22Rv1 (cell line): ENCODE measurements around the gene CUX1.

Experiments used
- H3K27ac ChIP-seq: fragments of 450-650 bp; 2 replicates; pipeline ENCODE4 v1.5.1; 2017
- ZFX ChIP-seq: fragments of 450-650 bp; IDR thresholded peaks from 2 replicates; pipeline ENCODE4 v1.6.1; 2017; ENCODE audit warnings: antibody characterized with exemption, borderline replicate concordance
- TF ChIP-seq, protein P1 (sequence below): fragments of 450-650 bp; IDR thresholded peaks from 2 replicates; pipeline ENCODE4 v1.5.1; 2017; ENCODE audit warnings: mild to moderate bottlenecking

CUX1 gene

GRCh38 chr7:101902680-101903514, 85.5 kb downstream of the CUX1 start:
- TF ChIP-seq, protein P1, sequence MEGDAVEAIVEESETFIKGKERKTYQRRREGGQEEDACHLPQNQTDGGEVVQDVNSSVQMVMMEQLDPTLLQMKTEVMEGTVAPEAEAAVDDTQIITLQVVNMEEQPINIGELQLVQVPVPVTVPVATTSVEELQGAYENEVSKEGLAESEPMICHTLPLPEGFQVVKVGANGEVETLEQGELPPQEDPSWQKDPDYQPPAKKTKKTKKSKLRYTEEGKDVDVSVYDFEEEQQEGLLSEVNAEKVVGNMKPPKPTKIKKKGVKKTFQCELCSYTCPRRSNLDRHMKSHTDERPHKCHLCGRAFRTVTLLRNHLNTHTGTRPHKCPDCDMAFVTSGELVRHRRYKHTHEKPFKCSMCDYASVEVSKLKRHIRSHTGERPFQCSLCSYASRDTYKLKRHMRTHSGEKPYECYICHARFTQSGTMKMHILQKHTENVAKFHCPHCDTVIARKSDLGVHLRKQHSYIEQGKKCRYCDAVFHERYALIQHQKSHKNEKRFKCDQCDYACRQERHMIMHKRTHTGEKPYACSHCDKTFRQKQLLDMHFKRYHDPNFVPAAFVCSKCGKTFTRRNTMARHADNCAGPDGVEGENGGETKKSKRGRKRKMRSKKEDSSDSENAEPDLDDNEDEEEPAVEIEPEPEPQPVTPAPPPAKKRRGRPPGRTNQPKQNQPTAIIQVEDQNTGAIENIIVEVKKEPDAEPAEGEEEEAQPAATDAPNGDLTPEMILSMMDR, result no peak
- no peak for TF ChIP-seq ZFX
- H3K27ac ChIP-seq, result no peak overlapping the region

- TF ChIP-seq, protein P1, result no peak
- no peak for TF ChIP-seq ZFX
- H3K27ac ChIP-seq, result no peak overlapping the region
These were observed 86.1 kb downstream of the CUX1 start for GRCh38 chr7:101903515-101903868.

DNA sequence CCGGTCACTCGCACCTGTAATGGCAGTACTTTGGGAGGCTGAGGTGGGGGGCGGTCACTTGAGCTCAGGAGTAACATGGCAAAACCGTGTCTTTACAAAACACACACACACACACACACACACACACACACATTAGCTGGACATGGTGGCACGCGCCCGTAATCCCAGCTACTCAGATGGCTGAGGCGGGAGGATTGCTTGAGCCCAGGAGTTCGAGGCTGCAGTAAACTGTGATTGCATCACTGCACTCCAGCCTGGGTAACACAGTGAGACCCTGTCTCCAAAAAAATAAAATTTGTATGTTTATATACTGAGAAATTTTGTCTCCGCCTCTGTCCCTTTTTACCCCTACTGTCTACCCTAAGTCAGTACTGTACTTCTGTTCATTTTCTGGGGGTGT, 86.6 kb downstream of the CUX1 start:
- no peak for TF ChIP-seq ZFX
- TF ChIP-seq, protein P1, result no peak
- no peak overlapping the region for H3K27ac ChIP-seq

- H3K27ac ChIP-seq, result no peak overlapping the region
- TF ChIP-seq, protein P1, result no peak
- TF ChIP-seq ZFX, result no peak
These were observed 87.9 kb downstream of the CUX1 start for GRCh38 chr7:101905203-101905865.

DNA sequence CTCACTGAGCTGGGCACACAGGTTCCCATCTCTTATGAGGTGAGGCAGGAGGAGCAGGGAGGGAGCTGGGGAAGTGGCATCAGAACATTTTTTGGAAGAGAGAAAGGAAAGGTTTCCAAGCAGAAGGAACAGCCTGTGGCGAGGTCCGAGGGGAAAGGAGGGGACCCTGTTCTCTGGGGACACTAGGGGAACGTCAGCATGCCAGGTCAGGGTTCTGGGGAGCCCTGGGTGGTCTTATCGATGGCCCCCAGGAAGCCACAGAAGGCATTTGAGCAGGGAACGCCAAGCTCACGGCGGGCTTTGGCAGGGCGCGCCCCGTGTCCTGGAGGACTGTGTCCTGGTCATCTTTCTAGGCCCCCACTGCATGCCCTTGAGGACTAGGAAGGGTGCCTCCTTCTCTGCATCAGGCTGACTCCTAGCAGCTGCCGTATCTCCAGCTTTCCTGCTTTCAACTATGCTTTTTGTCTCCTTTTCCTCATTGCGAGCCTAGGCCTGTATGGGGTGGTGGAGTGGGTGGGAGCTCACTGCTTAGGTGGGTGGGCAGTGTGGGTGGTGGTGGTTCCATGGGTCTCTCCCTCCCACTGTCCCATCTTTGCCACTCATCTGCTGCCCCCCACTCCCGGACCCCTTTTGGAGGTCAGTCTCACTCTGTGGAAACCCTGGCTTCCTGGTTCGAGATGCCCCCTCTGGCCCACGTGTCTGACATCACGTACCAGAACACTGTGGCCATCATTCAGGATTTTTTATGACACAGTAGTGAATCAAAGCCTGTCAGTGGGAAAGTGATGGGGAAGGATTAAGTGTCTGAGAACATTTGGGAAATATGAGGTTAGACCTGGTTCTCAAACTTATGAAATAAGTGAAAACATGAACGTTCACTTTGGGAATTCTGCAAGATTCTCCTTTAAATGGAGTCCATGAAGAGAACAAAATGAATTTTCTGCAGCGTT, 89.1 kb downstream of the CUX1 start:
- TF ChIP-seq ZFX, result no peak
- TF ChIP-seq, protein P1, result no peak
- no peak overlapping the region for H3K27ac ChIP-seq

GRCh38 chr7:101910991-101911799, 93.8 kb downstream of the CUX1 start:
- TF ChIP-seq, protein P1, result no peak
- TF ChIP-seq ZFX, result no peak
- H3K27ac ChIP-seq, result no peak overlapping the region
